Panc1 (cell line): ENCODE results near the gene ENTPD8. TPM values are rescaled to one million over a fixed set of nuclear protein-coding genes. Genes with fewer than 3 reads are reported as not detected.
"Not testable (repeated sequence)": the region's sequence is repeated elsewhere in the genome, so short reads cannot be mapped to it uniquely, and the experiment has no call there.

ENCODE experiments used
- ATAC-seq: fragments of 200-7000 bp; cut with Tn5 transposase; 2 replicates; pipeline ENCODE4 v1.9.1; 2020; ENCODE audit warnings: mild to moderate bottlenecking, moderate library complexity
- BruUV-seq: library from RNA; stranded (reverse); fragments of 400-500 nt; replicated peaks from 2 replicates; lab custom pipeline; 2021; lab: Mats Ljungman, UMichigan
- CTCF ChIA-PET: fragments of 300-600 bp; sonication (Branson Sonifier 250); formaldehyde crosslinking; loops from one replicate; lab custom pipeline; 2022; ENCODE audit warnings: antibody characterized with exemption; lab: Charles Lee
- POLR2A ChIA-PET: fragments of 300-600 bp; sonication (Branson Sonifier 250); formaldehyde crosslinking; loops from one replicate; lab custom pipeline; 2022; ENCODE audit warnings: antibody characterized with exemption; lab: Charles Lee
- DNase-seq: peaks from one replicate; pipeline ENCODE4 v3.0.0-alpha.2; 2010; ENCODE audit warnings: low read depth, low spot score
- H3K27ac ChIP-seq: 2 replicates; pipeline ENCODE4 v1.5.1; 2011; ENCODE audit warnings: mild to moderate bottlenecking, low read length, inconsistent platforms
- H3K27me3 ChIP-seq: fragments of 200-500 bp; sonication (Bioruptor generic); 2 replicates; pipeline ENCODE4 v1.6.0; 2014; ENCODE audit warnings: low read length, inconsistent platforms; ENCODE audit not compliant: control insufficient read depth, insufficient read depth
- H3K36me3 ChIP-seq: fragments of 200-500 bp; sonication (Bioruptor generic); 2 replicates; pipeline ENCODE4 v1.5.1; 2014; ENCODE audit warnings: inconsistent platforms, mild to moderate bottlenecking, low read length, moderate library complexity; ENCODE audit not compliant: control insufficient read depth, insufficient read depth
- H3K4me1 ChIP-seq: 2 replicates; pipeline ENCODE4 v1.5.1; 2011; ENCODE audit warnings: inconsistent platforms, mild to moderate bottlenecking, low read length, moderate library complexity; ENCODE audit not compliant: control insufficient read depth, insufficient read depth
- H3K4me3 ChIP-seq, 2 experiments: 2 replicates each; pipeline ENCODE4 v1.5.1; 2011 to 2012; ENCODE audit warnings: low read depth in 2 of 2, low read length in 2 of 2, mild to moderate bottlenecking in 2 of 2, inconsistent platforms in 1 of 2, moderate library complexity in 1 of 2
- H3K9me3 ChIP-seq: fragments of 200-500 bp; sonication (Bioruptor generic); 2 replicates; pipeline ENCODE4 v1.5.1; 2014; ENCODE audit warnings: low read depth, mild to moderate bottlenecking, inconsistent platforms, low read length, moderate library complexity; ENCODE audit not compliant: control insufficient read depth, insufficient read depth
- POLR2AphosphoS5 ChIP-seq: IDR thresholded peaks from 2 replicates; pipeline ENCODE4 v1.6.1; 2012; ENCODE audit warnings: mild to moderate bottlenecking, low read depth, low read length, moderate library complexity
- SIN3A ChIP-seq: IDR thresholded peaks from 2 replicates; pipeline ENCODE4 v1.6.1; 2012; ENCODE audit warnings: low read depth, mild to moderate bottlenecking, low read length, moderate library complexity, borderline replicate concordance; ENCODE audit not compliant: insufficient read depth
- TCF7L2 ChIP-seq: IDR thresholded peaks from 2 replicates; pipeline ENCODE4 v1.6.1; 2011; ENCODE audit warnings: mild to moderate bottlenecking, low read depth, low read length, inconsistent platforms
- in situ Hi-C: cut with HindIII; loops from 2 replicates; pipeline ENCODE4 v1.10.0; 2016; ENCODE audit warnings: low sequenced_read_pairs, low pct_unique_long_range_greater_than_20kb
- intact Hi-C: fragments of 100-400 bp; cut with micrococcal nuclease; formaldehyde crosslinking; loops from one replicate; pipeline ENCODE4 v1.10.0; 2022; ENCODE audit not compliant: unreplicated experiment
- total RNA-seq: library from RNA; stranded (reverse); gene quantifications from one replicate; pipeline ENCODE4 v1.2.1, GENCODE V29; 2021; ENCODE audit not compliant: unreplicated experiment
- TF ChIP-seq, protein P1 (sequence below), 2 experiments: IDR thresholded peaks; 2 replicates each; pipeline ENCODE4 v1.6.1; 2011 to 2012; ENCODE audit warnings: low read depth in 2 of 2, control low read depth in 1 of 2, low read length in 1 of 2, mild to moderate bottlenecking in 1 of 2, moderate library complexity in 1 of 2; ENCODE audit not compliant: insufficient read depth in 1 of 2
- TF ChIP-seq, protein P2 (sequence below): fragments of 450-650 bp; IDR thresholded peaks from 2 replicates; pipeline ENCODE4 v1.5.1; 2017; ENCODE audit warnings: mild to moderate bottlenecking

The ENTPD8 gene
- total RNA-seq, 1 experiment from 2014 or later, result 3.9 TPM

DNA sequence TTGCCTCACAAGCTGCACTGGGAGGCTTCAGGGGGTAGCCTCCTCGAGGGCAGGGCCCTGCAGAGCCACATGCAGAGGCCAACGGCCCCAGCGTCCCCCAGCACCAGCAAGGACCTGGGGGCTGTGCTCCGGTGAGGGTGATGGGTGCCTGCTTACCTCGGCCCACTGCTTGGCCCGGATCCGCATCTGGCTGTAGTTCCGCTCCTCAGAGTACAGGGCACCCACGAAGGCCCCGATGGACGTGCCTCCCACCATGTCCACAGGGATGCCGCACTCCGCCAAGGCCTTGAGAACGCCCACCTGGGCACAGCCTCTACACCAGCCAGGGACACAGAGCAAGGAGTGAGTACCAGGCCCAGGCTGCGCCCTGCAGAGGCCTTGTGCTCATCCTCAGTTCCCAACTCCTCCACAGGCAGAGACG is 26.0 kb upstream of the ENTPD8 start:
- POLR2A ChIA-PET, result no interaction called here
- no peak for ATAC-seq
- no peak overlapping the region for H3K27ac ChIP-seq

GRCh38 chr9:137466389-137467085 is 25.4 kb upstream of the ENTPD8 start:
- intact Hi-C loops, DNase-seq, H3K27ac ChIP-seq, H3K9me3 ChIP-seq, BruUV-seq, H3K27me3 ChIP-seq, ATAC-seq, H3K4me1 ChIP-seq, in situ Hi-C loops, H3K36me3 ChIP-seq, H3K4me3 ChIP-seq, CTCF ChIA-PET, POLR2A ChIA-PET: not testable (repeated sequence)

More for the DNA sequence above, 26.0 kb upstream of the ENTPD8 start:
- no peak for DNase-seq
- in situ Hi-C loops, result no loop called here
- Histone ChIP-seq H3K36me3 (no peaks in the 10 kb centered on the region), H3K27me3 (no peaks in the 10 kb centered on the region), H3K9me3 (no peaks in the 10 kb centered on the region), H3K4me1 (no peaks in the 10 kb centered on the region), H3K4me3 (no peak overlapping the region)
- CTCF ChIA-PET, result no interaction called here
- BruUV-seq, result no TSS peak
- intact Hi-C loops, result no loop called here
- TF ChIP-seq, protein P1, sequence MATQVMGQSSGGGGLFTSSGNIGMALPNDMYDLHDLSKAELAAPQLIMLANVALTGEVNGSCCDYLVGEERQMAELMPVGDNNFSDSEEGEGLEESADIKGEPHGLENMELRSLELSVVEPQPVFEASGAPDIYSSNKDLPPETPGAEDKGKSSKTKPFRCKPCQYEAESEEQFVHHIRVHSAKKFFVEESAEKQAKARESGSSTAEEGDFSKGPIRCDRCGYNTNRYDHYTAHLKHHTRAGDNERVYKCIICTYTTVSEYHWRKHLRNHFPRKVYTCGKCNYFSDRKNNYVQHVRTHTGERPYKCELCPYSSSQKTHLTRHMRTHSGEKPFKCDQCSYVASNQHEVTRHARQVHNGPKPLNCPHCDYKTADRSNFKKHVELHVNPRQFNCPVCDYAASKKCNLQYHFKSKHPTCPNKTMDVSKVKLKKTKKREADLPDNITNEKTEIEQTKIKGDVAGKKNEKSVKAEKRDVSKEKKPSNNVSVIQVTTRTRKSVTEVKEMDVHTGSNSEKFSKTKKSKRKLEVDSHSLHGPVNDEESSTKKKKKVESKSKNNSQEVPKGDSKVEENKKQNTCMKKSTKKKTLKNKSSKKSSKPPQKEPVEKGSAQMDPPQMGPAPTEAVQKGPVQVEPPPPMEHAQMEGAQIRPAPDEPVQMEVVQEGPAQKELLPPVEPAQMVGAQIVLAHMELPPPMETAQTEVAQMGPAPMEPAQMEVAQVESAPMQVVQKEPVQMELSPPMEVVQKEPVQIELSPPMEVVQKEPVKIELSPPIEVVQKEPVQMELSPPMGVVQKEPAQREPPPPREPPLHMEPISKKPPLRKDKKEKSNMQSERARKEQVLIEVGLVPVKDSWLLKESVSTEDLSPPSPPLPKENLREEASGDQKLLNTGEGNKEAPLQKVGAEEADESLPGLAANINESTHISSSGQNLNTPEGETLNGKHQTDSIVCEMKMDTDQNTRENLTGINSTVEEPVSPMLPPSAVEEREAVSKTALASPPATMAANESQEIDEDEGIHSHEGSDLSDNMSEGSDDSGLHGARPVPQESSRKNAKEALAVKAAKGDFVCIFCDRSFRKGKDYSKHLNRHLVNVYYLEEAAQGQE (IDR thresholded peaks at IDR 0.05; ENCODE audit: insufficient read depth in 1 of 2, low read depth in 2 of 2, low read length in 1 of 2), result no peak
- TF ChIP-seq POLR2AphosphoS5, result no peak
- no peak for TF ChIP-seq TCF7L2
- TF ChIP-seq, protein P2, sequence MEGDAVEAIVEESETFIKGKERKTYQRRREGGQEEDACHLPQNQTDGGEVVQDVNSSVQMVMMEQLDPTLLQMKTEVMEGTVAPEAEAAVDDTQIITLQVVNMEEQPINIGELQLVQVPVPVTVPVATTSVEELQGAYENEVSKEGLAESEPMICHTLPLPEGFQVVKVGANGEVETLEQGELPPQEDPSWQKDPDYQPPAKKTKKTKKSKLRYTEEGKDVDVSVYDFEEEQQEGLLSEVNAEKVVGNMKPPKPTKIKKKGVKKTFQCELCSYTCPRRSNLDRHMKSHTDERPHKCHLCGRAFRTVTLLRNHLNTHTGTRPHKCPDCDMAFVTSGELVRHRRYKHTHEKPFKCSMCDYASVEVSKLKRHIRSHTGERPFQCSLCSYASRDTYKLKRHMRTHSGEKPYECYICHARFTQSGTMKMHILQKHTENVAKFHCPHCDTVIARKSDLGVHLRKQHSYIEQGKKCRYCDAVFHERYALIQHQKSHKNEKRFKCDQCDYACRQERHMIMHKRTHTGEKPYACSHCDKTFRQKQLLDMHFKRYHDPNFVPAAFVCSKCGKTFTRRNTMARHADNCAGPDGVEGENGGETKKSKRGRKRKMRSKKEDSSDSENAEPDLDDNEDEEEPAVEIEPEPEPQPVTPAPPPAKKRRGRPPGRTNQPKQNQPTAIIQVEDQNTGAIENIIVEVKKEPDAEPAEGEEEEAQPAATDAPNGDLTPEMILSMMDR, result no peak
- no peak for TF ChIP-seq SIN3A

DNA sequence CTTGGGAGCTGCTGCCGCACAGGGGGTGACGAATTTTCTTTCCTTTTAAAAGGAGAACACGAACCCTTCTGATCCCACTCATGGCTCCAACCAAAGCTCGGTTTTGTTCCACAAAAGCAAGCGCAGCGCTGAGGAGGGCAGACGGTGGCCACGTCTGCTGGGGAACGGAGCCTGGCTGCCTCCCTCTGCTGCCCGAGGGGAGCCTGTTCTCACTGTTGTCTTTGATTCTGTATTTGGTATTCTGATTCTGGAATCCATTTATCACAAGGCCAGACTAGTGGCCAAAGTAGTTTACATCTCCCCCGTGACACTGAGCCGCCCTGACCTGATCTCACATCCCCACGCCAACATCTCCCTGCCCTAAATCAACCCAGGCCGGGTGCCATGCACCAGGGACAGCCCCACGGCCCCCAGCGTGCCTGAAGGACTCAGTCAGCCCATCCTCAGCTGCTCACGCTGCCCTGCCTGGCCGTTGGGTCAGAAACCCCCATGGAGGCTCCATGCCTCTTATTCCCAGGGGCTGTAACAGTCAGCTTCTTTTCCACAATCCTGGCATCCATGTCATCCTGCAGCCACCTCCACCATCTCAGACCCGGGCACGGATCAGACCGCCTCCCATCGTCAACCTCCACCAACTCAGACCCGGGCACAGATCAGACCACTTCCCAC is 24.7 kb upstream of the ENTPD8 start:
- in situ Hi-C loops, result no loop called here
- Histone ChIP-seq H3K9me3 (no peaks in the 10 kb centered on the region), H3K27ac (no peak overlapping the region), H3K4me3 (no peak overlapping the region), H3K36me3 (no peaks in the 10 kb centered on the region), H3K4me1 (no peaks in the 10 kb centered on the region), H3K27me3 (no peaks in the 10 kb centered on the region)
- DNase-seq (no peak), ATAC-seq (no peak)
- ChIA-PET POLR2A (no interaction called here), CTCF (no interaction called here)
- TF ChIP-seq SIN3A, result no peak
- no TSS peak for BruUV-seq
- intact Hi-C loops, result no loop called here
